Measurements from ENCODE around the gene OPCML. TPM values are rescaled to one million over a fixed set of nuclear protein-coding genes. Genes with fewer than 3 reads are reported as not detected.
A peak's percentile ranks its signal among the peaks of the same experiment; 100 is the strongest.

OPCML gene
- total and polyA plus RNA-seq, 2 donors (not counting 1 experiment from before 2014, with no cell fraction given) = not detected

DNA sequence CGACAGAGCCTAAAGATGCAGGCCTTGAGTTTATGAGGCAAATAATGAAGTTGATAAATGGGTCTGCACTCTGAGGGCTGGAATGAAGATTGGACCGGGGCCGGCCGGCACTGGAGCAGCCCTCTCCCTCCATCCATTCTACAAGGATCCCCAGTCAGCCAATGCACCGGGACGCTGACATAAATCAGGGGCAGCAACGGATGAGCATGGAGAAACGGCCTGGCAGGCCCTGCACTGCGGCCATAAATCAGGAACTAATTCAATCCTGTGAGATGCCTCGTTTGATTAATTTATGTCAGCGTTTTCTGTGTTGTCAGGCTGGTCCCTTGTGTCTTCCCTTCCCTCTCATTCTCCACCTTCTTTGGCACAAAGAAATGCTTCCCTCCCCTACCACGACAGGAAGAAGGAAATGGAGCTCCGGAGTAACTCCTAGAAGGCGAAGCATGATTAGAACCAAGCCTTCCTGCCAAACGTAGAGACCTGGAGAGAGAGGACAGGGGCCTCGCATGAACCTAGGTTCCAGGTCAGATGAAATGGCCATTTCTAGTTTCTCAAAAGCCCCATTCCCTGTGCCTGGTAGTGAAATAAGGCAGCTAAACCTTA, 358.4 kb downstream of the OPCML start:
- Histone ChIP-seq H3K36me3 (replicated peaks in 1 of 2; ENCODE audit: control extremely low read depth in 1 of 2, control insufficient read depth in 1 of 2, extremely low read depth in 1 of 2, insufficient read depth in 2 of 2, low read length in 1 of 2) (no peaks in the 10 kb centered on the region), H3K27ac (ENCODE audit: low read length in 2 of 2) (no peak overlapping the region), H3K79me2 (ENCODE audit: control insufficient read depth, insufficient read depth, low read length) (no peaks in the 10 kb centered on the region), H3K9me3 (ENCODE audit: control extremely low read depth in 1 of 3, control insufficient read depth in 2 of 3, insufficient read depth in 1 of 3, low read length in 2 of 3) (no peaks in the 10 kb centered on the region), H3K4me1 (ENCODE audit: control insufficient read depth in 2 of 2, insufficient read depth in 2 of 2, low read length in 2 of 2) (no peaks in the 10 kb centered on the region), H3K4me2 (replicated peaks; ENCODE audit: low read depth, low read length, poor library complexity, severe bottlenecking) (no peak overlapping the region), H3K4me3 (ENCODE audit: control extremely low read depth in 1 of 5, extremely low read depth in 1 of 5, insufficient read depth in 1 of 5, low read depth in 2 of 5, low read length in 4 of 5) (no peak overlapping the region), H2AFZ (ENCODE audit: insufficient read depth, low read depth, low read length, poor library complexity, severe bottlenecking) (no peak overlapping the region), H4K20me1 (ENCODE audit: control insufficient read depth, insufficient read depth, low read length, poor library complexity, severe bottlenecking) (no peaks in the 10 kb centered on the region), H3K27me3 (replicated peaks in 1 of 4; ENCODE audit: control extremely low read depth in 1 of 4, control insufficient read depth in 3 of 4, insufficient read depth in 4 of 4, low read length in 3 of 4) (no peaks in the 10 kb centered on the region), H3K9ac (ENCODE audit: low read length) (no peak overlapping the region)
- no peak overlapping the region for H3K4me3 Mint-ChIP-seq
- 38% methylated on average over 5 of the region's 16 CpGs for WGBS (ENCODE audit: insufficient coverage)
- H3K9me3 Mint-ChIP-seq (ENCODE audit: insufficient read depth) = no peaks in the 10 kb centered on the region
- ATAC-seq (ENCODE audit: low read depth) = no peak
- H3K27me3 Mint-ChIP-seq = no peaks in the 10 kb centered on the region
- intact Hi-C loops (cut with micrococcal nuclease) = no loop called here
- H3K4me1 Mint-ChIP-seq = no peaks in the 10 kb centered on the region
- no peak overlapping the region for H3K27ac Mint-ChIP-seq
- POLR2A ChIA-PET = no interaction called here
- no peak for DNase-seq
- TF ChIP-seq, protein P1, sequence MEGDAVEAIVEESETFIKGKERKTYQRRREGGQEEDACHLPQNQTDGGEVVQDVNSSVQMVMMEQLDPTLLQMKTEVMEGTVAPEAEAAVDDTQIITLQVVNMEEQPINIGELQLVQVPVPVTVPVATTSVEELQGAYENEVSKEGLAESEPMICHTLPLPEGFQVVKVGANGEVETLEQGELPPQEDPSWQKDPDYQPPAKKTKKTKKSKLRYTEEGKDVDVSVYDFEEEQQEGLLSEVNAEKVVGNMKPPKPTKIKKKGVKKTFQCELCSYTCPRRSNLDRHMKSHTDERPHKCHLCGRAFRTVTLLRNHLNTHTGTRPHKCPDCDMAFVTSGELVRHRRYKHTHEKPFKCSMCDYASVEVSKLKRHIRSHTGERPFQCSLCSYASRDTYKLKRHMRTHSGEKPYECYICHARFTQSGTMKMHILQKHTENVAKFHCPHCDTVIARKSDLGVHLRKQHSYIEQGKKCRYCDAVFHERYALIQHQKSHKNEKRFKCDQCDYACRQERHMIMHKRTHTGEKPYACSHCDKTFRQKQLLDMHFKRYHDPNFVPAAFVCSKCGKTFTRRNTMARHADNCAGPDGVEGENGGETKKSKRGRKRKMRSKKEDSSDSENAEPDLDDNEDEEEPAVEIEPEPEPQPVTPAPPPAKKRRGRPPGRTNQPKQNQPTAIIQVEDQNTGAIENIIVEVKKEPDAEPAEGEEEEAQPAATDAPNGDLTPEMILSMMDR (IDR thresholded peaks at IDR 0.05) = no peak
- TF ChIP-seq EZH2 (IDR thresholded peaks at IDR 0.05; ENCODE audit: borderline replicate concordance, insufficient read depth, low read depth, low read length, poor library complexity, severe bottlenecking) = no peak
- CTCF ChIA-PET = no interaction called here

DNA sequence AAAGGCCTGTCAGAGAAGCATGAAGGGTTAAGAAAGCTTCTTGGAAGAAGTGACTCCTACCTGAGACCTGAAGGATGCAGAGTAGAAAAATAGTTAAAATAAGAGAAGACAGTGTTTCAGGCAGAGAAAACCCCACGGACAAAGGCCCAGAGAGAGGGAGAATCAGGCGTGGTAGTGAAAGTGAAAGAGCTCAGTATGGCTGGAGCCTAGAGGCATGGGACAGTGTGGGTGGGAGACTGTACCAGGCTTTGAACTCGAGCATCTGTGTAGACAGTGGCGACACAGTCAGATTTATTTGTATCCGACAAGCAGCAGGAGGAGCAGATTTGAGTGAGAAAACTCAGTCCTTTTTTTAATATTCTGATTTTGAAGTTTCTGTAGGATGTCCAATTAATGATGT, 360.0 kb downstream of the OPCML start:
- Histone ChIP-seq H3K36me3 (replicated peaks in 1 of 2; ENCODE audit: control extremely low read depth in 1 of 2, control insufficient read depth in 1 of 2, extremely low read depth in 1 of 2, insufficient read depth in 2 of 2, low read length in 1 of 2) (no peaks in the 10 kb centered on the region), H3K9ac (ENCODE audit: low read length) (no peak overlapping the region), H4K20me1 (ENCODE audit: control insufficient read depth, insufficient read depth, low read length, poor library complexity, severe bottlenecking) (no peaks in the 10 kb centered on the region), H3K27me3 (replicated peaks in 1 of 4; ENCODE audit: control extremely low read depth in 1 of 4, control insufficient read depth in 3 of 4, insufficient read depth in 4 of 4, low read length in 3 of 4) (no peaks in the 10 kb centered on the region), H3K9me3 (ENCODE audit: control extremely low read depth in 1 of 3, control insufficient read depth in 2 of 3, insufficient read depth in 1 of 3, low read length in 2 of 3) (no peaks in the 10 kb centered on the region), H3K27ac (ENCODE audit: low read length in 2 of 2) (no peak overlapping the region), H2AFZ (ENCODE audit: insufficient read depth, low read depth, low read length, poor library complexity, severe bottlenecking) (peak overlapping the region; percentile 3), H3K4me1 (ENCODE audit: control insufficient read depth in 2 of 2, insufficient read depth in 2 of 2, low read length in 2 of 2) (no peaks in the 10 kb centered on the region), H3K4me3 (ENCODE audit: control extremely low read depth in 1 of 5, extremely low read depth in 1 of 5, insufficient read depth in 1 of 5, low read depth in 2 of 5, low read length in 4 of 5) (no peak overlapping the region), H3K4me2 (replicated peaks; ENCODE audit: low read depth, low read length, poor library complexity, severe bottlenecking) (no peak overlapping the region), H3K79me2 (ENCODE audit: control insufficient read depth, insufficient read depth, low read length) (no peaks in the 10 kb centered on the region)
- 48% methylated on average over 4 of the region's 5 CpGs for WGBS (ENCODE audit: insufficient coverage)
- CTCF ChIA-PET = no interaction called here
- Mint-ChIP-seq H3K27ac (no peak overlapping the region), H3K27me3 (no peaks in the 10 kb centered on the region), H3K9me3 (ENCODE audit: insufficient read depth) (no peaks in the 10 kb centered on the region), H3K4me1 (no peaks in the 10 kb centered on the region), H3K4me3 (no peak overlapping the region)
- intact Hi-C loops (cut with micrococcal nuclease) = no loop called here
- no peak for ATAC-seq (ENCODE audit: low read depth)
- POLR2A ChIA-PET = no interaction called here
- no peak for DNase-seq
- no peak for TF ChIP-seq EZH2 (IDR thresholded peaks at IDR 0.05; ENCODE audit: borderline replicate concordance, insufficient read depth, low read depth, low read length, poor library complexity, severe bottlenecking)
- TF ChIP-seq, protein P1 (IDR thresholded peaks at IDR 0.05) = no peak
